Testis (tissue), 3 donors: ENCODE results near the gene MAGI1. TPM values are rescaled to one million over a fixed set of nuclear protein-coding genes. Genes with fewer than 3 reads are reported as not detected.
"Not testable (repeated sequence)": the region's sequence is repeated elsewhere in the genome, so short reads cannot be mapped to it uniquely, and the experiment has no call there.

ENCODE experiments used
- DNase-seq: peaks from one replicate; pipeline ENCODE4 v3.0.0-alpha.2; 2019
- H3K27ac ChIP-seq, 2 donors: fragments of 200-600 bp; sonication (generic); one replicate each; pipeline ENCODE4 v1.5.1; 2019
- H3K27me3 ChIP-seq: fragments of 200-600 bp; sonication (generic); one replicate; pipeline ENCODE4 v1.5.1; 2019
- H3K36me3 ChIP-seq: fragments of 200-600 bp; sonication (generic); one replicate; pipeline ENCODE4 v1.5.1; 2017; ENCODE audit warnings: low read depth; ENCODE audit errors: missing control alignments
- H3K4me1 ChIP-seq: fragments of 200-600 bp; sonication (generic); one replicate; pipeline ENCODE4 v1.5.1; 2019
- H3K4me3 ChIP-seq, 2 donors: fragments of 200-600 bp; sonication (generic); one replicate each; pipeline ENCODE4 v1.5.1; 2017 to 2019
- H3K9me3 ChIP-seq: fragments of 200-600 bp; sonication (generic); one replicate; pipeline ENCODE4 v1.5.1; 2017
- CTCF ChIP-seq, 3 experiments: fragments of 450-650 bp in 2 of 3; fragments of 200-600 bp in 1 of 3; sonication (generic) in 1 of 3; IDR thresholded peaks; one replicate each; pipeline ENCODE4 v1.5.1; 2016 to 2019; ENCODE audit warnings: antibody characterized with exemption in 3 of 3, mild to moderate bottlenecking in 2 of 3, moderate library complexity in 1 of 3
- POLR2A ChIP-seq: fragments of 450-650 bp; IDR thresholded peaks from one replicate; pipeline ENCODE4 v1.6.1; 2017; ENCODE audit warnings: antibody characterized with exemption, mild to moderate bottlenecking, moderate library complexity
- WGBS, 2 donors: methylation state at CpG; one replicate each; pipeline ENCODE4 v1.1.5; 2018; 5-methylcytosine and 5-hydroxymethylcytosine counted together
- intact Hi-C: fragments of 100-400 bp; cut with DNase I; formaldehyde crosslinking; loops from one replicate; pipeline ENCODE4 v1.15.1; 2023; ENCODE audit warnings: low total_unique reads
- polyA plus RNA-seq: library from polyadenylated mRNA; stranded (reverse); fragments of 350-450 nt; fragmentation: Illumina TruSeq; extraction: RNeasy Lipid Tissue Mini Kit (QIAGEN cat#74804); gene quantifications from one replicate; pipeline ENCODE4 v1.2.3, GENCODE V29; 2014; ENCODE audit warnings: low read depth, low replicate concordance; ENCODE audit not compliant: insufficient read depth
- total RNA-seq, 2 donors: library from RNA; depleted of rRNA; stranded (reverse); fragments of >200 nt; gene quantifications; one replicate each; pipeline ENCODE4 v1.2.3, GENCODE V29; 2016

The MAGI1 gene
- total and polyA plus RNA-seq, 3 donors from 2014 or later, result 55.4 to 60.4 (median 56.1) TPM

DNA sequence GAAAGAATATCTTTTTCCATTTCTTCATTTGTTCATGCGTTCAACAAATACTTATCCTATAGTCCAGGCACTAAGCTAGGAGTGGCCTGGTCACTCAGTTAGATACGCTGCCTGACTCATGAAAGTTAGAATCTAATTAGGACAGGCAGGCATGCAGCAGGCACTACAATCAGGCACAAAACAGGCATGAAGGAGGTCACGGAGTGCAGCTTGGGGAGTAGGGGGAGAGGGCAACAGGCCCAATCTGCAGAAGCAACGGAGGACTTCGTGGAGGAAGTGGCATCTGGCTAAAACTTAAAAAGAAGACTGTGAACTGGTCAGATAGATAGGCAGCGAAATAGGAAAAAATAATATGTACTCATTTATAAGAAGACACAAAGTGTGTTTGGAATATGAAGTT, 420.9 kb downstream of the MAGI1 start:
- H3K4me3 ChIP-seq, result no peak overlapping the region
- 87 to 89% methylated on average over 6 of the region's 6 CpGs for WGBS, 2 donors
- no peaks in the 10 kb centered on the region for H3K36me3 ChIP-seq
- no peaks in the 10 kb centered on the region for H3K9me3 ChIP-seq
- no peaks in the 10 kb centered on the region for H3K4me1 ChIP-seq
- no peak for TF ChIP-seq POLR2A
- no peak for TF ChIP-seq CTCF (IDR thresholded peaks at IDR 0.05)
- H3K27ac ChIP-seq, result no peak overlapping the region
- H3K27me3 ChIP-seq, result no peaks in the 10 kb centered on the region
- DNase-seq, result no peak
- intact Hi-C loops, result no loop called here

GRCh38 chr3:65617209-65617608, 421.5 kb downstream of the MAGI1 start:
- no peak for TF ChIP-seq CTCF (IDR thresholded peaks at IDR 0.05)
- no peak for TF ChIP-seq POLR2A
- no peak for DNase-seq
- H3K36me3 ChIP-seq, result no peaks in the 10 kb centered on the region
- no peaks in the 10 kb centered on the region for H3K4me1 ChIP-seq
- no peaks in the 10 kb centered on the region for H3K9me3 ChIP-seq
- intact Hi-C loops, result no loop called here
- H3K27me3 ChIP-seq, result no peaks in the 10 kb centered on the region
- H3K27ac ChIP-seq, result no peak overlapping the region
- no peak overlapping the region for H3K4me3 ChIP-seq
- 82 to 86% methylated on average over 4 of the region's 4 CpGs for WGBS, 2 donors

DNA sequence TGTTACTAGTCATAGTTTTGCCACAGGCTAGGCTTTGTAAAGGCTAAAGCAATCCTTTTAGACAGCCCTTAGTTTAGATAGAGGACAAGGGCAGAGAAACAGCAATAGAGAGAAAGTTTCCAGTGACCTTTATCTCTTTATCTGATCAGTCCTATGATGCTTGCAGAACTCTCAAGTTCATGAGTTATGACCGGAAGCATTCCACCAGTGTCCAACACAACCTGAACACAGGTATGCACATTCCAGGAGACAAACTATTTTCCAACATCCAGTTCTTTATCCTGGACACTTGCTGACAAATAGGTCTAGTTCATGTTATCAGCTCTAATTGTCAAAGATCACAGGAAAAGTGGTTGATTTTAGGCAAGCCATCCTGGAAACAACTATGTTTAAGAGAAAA, 422.2 kb downstream of the MAGI1 start:
- H3K9me3 ChIP-seq, result no peaks in the 10 kb centered on the region
- H3K27me3 ChIP-seq, result no peaks in the 10 kb centered on the region
- intact Hi-C loops, result no loop called here
- DNase-seq, result no peak
- H3K4me1 ChIP-seq, result no peaks in the 10 kb centered on the region
- no peak overlapping the region for H3K27ac ChIP-seq
- 95 to 100% methylated on average over 1 of the region's 1 CpG for WGBS, 2 donors
- TF ChIP-seq CTCF (IDR thresholded peaks at IDR 0.05) (no peak), POLR2A (no peak)
- H3K36me3 ChIP-seq, result no peaks in the 10 kb centered on the region
- H3K4me3 ChIP-seq, result no peak overlapping the region

GRCh38 chr3:65615329-65615728, 423.4 kb downstream of the MAGI1 start:
- Histone ChIP-seq H3K27ac (no peak overlapping the region), H3K4me3 (no peak overlapping the region), H3K36me3 (no peaks in the 10 kb centered on the region), H3K27me3 (no peaks in the 10 kb centered on the region), H3K9me3 (no peaks in the 10 kb centered on the region), H3K4me1 (no peaks in the 10 kb centered on the region)
- no peak for DNase-seq
- intact Hi-C loops, result no loop called here
- TF ChIP-seq POLR2A, result no peak
- TF ChIP-seq CTCF (IDR thresholded peaks at IDR 0.05), result no peak
- WGBS, 2 donors, result 91 to 94% methylated on average over 4 of the region's 4 CpGs

DNA sequence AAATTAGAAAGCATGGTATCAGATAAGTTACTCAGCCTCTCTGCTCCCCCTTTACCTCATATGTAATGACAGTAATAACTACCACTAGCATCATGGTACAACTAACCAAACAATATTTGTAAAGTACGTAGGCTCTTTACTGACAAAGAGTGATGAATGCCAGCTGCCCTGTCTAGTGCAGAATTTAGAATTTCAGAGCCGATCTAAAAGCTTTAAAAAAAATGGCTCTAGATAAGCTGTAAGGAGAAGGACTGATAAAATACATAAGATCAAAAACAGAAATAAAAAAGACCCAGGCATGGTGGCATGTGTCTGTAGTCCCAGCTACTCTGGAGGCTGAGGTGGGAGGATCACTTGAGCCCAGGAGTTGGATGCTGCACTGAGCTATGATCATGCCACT, 424.1 kb downstream of the MAGI1 start:
- Histone ChIP-seq H3K27ac (no peak overlapping the region), H3K27me3 (no peaks in the 10 kb centered on the region), H3K4me3 (no peak overlapping the region), H3K4me1 (no peaks in the 10 kb centered on the region), H3K36me3 (no peaks in the 10 kb centered on the region), H3K9me3 (no peaks in the 10 kb centered on the region)
- DNase-seq, result no peak
- 69 to 70% methylated on average over 2 of the region's 2 CpGs for WGBS, 2 donors
- TF ChIP-seq CTCF (IDR thresholded peaks at IDR 0.05) (no peak), POLR2A (no peak)
- intact Hi-C loops, result no loop called here

- not testable (repeated sequence) for H3K4me1 ChIP-seq, H3K4me3 ChIP-seq
These were observed 430.7 kb downstream of the MAGI1 start for GRCh38 chr3:65607965-65608460.

More at GRCh38 chr3:65607965-65608460, 430.7 kb downstream of the MAGI1 start:
- H3K9me3 ChIP-seq, H3K27me3 ChIP-seq, intact Hi-C loops, DNase-seq, H3K36me3 ChIP-seq, H3K27ac ChIP-seq: not testable (repeated sequence)
- WGBS, 2 donors, result 91 to 94% methylated on average over 8 of the region's 8 CpGs
